Heart left ventricle (tissue), 13 donors: Measurements from ENCODE around the gene USP34.

ENCODE experiments used
- CTCF ChIP-seq, 12 donors: fragments of 200-600 bp; sonication (generic) in 4 of 12; IDR thresholded peaks; one replicate each; pipeline versions ENCODE4 v1.5.0 to v1.8.0; 2018 to 2022; ENCODE audit warnings: antibody characterized with exemption in 12 of 12, mild to moderate bottlenecking in 5 of 12
- POLR2A ChIP-seq, 2 donors: fragments of 450-650 bp; IDR thresholded peaks; one replicate each; pipeline ENCODE4 v1.6.1; 2017; ENCODE audit warnings: antibody characterized with exemption in 2 of 2, mild to moderate bottlenecking in 2 of 2, moderate library complexity in 2 of 2
- donor health status: ischemic (EF 13 %, LVEDD 7.1; RV severe dilation, severe dysfunction).
- donor health status: DM: no; HTN: yes; CAD: no.
- donor health status: DM: no; HTN: no; CAD: no.
- donor health status: ischemic (EF 25% LVEDD 6.9; RV normal size, moderate dysfunction).
- donor health status: ischemic (EF 25% LVEDD 5.7; RV mildly dilated, moderate dysfunction).
- donor health status: ischemic (EF 35%, LVEDD 5.7; RV mildly dilated, moderate dysfunction).
- donor health status: nonischemic (EF 11% LVEDD 7.7; RV severe dilation, severe dysfunction).
- donor health status: DM: yes; HTN: yes; CAD: no.
- donor health status: PGD.
- donor health status: ischemic (EF 29% LVEDD 5.4; RV normal size, mild dysfunction).
- donor health status: nonischemic (EF 23%, LVEDD 6.1; RV moderate dilation, normal function).

- TF ChIP-seq CTCF (IDR thresholded peaks at IDR 0.05) (no peak), POLR2A (IDR thresholded peaks at IDR 0.05) (no peak)
Measured at GRCh38 chr2:61262699-61263098, 208.2 kb downstream of the USP34 start.
